NCI-H2196 treated with DMSO at 0.1 percent for 48 hours (cell line): ENCODE results near the gene CHAD.
"Not testable (repeated sequence)": the region's sequence is repeated elsewhere in the genome, so short reads cannot be mapped to it uniquely, and the experiment has no call there.

Experiments used
- DNase-seq: peaks from one replicate; lab custom pipeline; 2025; ENCODE audit not compliant: unreplicated experiment; lab: John Stamatoyannopoulos, UW

CHAD gene

GRCh38 chr17:50432125-50432762, 36.4 kb downstream of the CHAD start:
- no peak for DNase-seq

GRCh38 chr17:50430821-50431618, 37.7 kb downstream of the CHAD start:
- DNase-seq, result no peak

GRCh38 chr17:50429793-50430192, 38.9 kb downstream of the CHAD start:
- DNase-seq, result no peak

GRCh38 chr17:50428831-50429424, 39.8 kb downstream of the CHAD start:
- DNase-seq, result no peak

- not testable (repeated sequence) for DNase-seq
Measured at GRCh38 chr17:50428126-50428525, 40.6 kb downstream of the CHAD start.

GRCh38 chr17:50426814-50427787, 41.6 kb downstream of the CHAD start:
- no peak for DNase-seq

GRCh38 chr17:50426472-50426782, 42.3 kb downstream of the CHAD start:
- DNase-seq, result no peak

GRCh38 chr17:50425682-50426471, 42.8 kb downstream of the CHAD start, which contains the start of gene ACSF2:
Gene ACSF2, plus strand, starts transcription at chr17:50426218. Its CDS starts 44 bp downstream, at chr17:50426262.
- DNase-seq, result no peak

GRCh38 chr17:50424996-50425681, 43.5 kb downstream of the CHAD start:
- no peak for DNase-seq

GRCh38 chr17:50424246-50424995, 44.3 kb downstream of the CHAD start:
- no peak for DNase-seq

- DNase-seq, result no peak
Measured at GRCh38 chr17:50423553-50424159, 45.0 kb downstream of the CHAD start.

GRCh38 chr17:50422738-50423137, 45.9 kb downstream of the CHAD start:
- no peak for DNase-seq

GRCh38 chr17:50421308-50422051, 47.2 kb downstream of the CHAD start:
- no peak for DNase-seq

- DNase-seq, result no peak
Measured at GRCh38 chr17:50420419-50421112, 48.1 kb downstream of the CHAD start.

- DNase-seq, result not testable (repeated sequence)
Measured at GRCh38 chr17:50419577-50419976, 49.1 kb downstream of the CHAD start.

- no peak for DNase-seq
Measured at GRCh38 chr17:50414808-50415207, 53.9 kb downstream of the CHAD start.
